HG03025 (cell line): ENCODE results near the gene DENND4C.
"Not testable (repeated sequence)": the region's sequence is repeated elsewhere in the genome, so short reads cannot be mapped to it uniquely, and the experiment has no call there.

Experiments used
- ATAC-seq: cut with Tn5 transposase; IDR thresholded peaks from one replicate; pipeline ENCODE4 v1.9.1; 2021; ENCODE audit warnings: mild to moderate bottlenecking, moderate library complexity; ENCODE audit not compliant: unreplicated experiment, low FRiP score

DENND4C gene

GRCh38 chr9:19259665-19260255, 29.3 kb downstream of the DENND4C start:
- not testable (repeated sequence) for ATAC-seq

GRCh38 chr9:19265602-19266001, 35.1 kb downstream of the DENND4C start:
- ATAC-seq, result not testable (repeated sequence)

GRCh38 chr9:19266778-19267384, 36.4 kb downstream of the DENND4C start:
- ATAC-seq, result not testable (repeated sequence)

- no peak for ATAC-seq
These were observed 39.1 kb downstream of the DENND4C start for GRCh38 chr9:19269582-19269981.

GRCh38 chr9:19270421-19270949, 40.0 kb downstream of the DENND4C start:
- ATAC-seq, result no peak

GRCh38 chr9:19271081-19271480, 40.6 kb downstream of the DENND4C start:
- no peak for ATAC-seq

- ATAC-seq, result no peak
These were observed 51.3 kb downstream of the DENND4C start for GRCh38 chr9:19281801-19282200.

- no peak for ATAC-seq
These were observed 52.7 kb downstream of the DENND4C start for GRCh38 chr9:19283072-19283710.

- ATAC-seq, result no peak
These were observed 54.2 kb downstream of the DENND4C start for GRCh38 chr9:19284729-19285128.

- no peak for ATAC-seq
These were observed 56.2 kb downstream of the DENND4C start for GRCh38 chr9:19286634-19287188.

GRCh38 chr9:19288081-19288480, 57.6 kb downstream of the DENND4C start:
- no peak for ATAC-seq

GRCh38 chr9:19290103-19290502, 59.6 kb downstream of the DENND4C start:
- no peak for ATAC-seq

- no peak for ATAC-seq
These were observed 63.7 kb downstream of the DENND4C start for GRCh38 chr9:19294219-19294618.

- ATAC-seq, result no peak
These were observed 68.0 kb downstream of the DENND4C start for GRCh38 chr9:19298436-19299000.

GRCh38 chr9:19303216-19303615, 72.7 kb downstream of the DENND4C start:
- no peak for ATAC-seq

GRCh38 chr9:19306568-19306967, 76.1 kb downstream of the DENND4C start:
- ATAC-seq, result no peak

GRCh38 chr9:19310246-19310645, 79.8 kb downstream of the DENND4C start:
- no peak for ATAC-seq

GRCh38 chr9:19313573-19313972, 83.1 kb downstream of the DENND4C start:
- no peak for ATAC-seq

- no peak for ATAC-seq
These were observed 90.0 kb downstream of the DENND4C start for GRCh38 chr9:19320495-19320894.

GRCh38 chr9:19331877-19332276, 101.4 kb downstream of the DENND4C start:
- ATAC-seq, result no peak

GRCh38 chr9:19336166-19336565, 105.7 kb downstream of the DENND4C start:
- ATAC-seq, result no peak
